Measurements from ENCODE around the gene GPRC5D. TPM values are rescaled to one million over a fixed set of nuclear protein-coding genes. Genes with fewer than 3 reads are reported as not detected.

Gene GPRC5D
- total and polyA plus RNA-seq, 9 donors, result 0.22 to 0.37 TPM; not detected in 7

GRCh38 chr12:12999959-13000615, 48.1 kb upstream of the GPRC5D start, which contains the start of gene HEBP1:
TSS of gene HEBP1 (minus strand) at chr12:13000265. CDS start at chr12:13000114, 151 bp downstream.
- peak; percentile 92 for TF ChIP-seq POLR2A (IDR thresholded peaks at IDR 0.05)
- TF ChIP-seq EP300 (IDR thresholded peaks at IDR 0.05), result no peak
- peak in 1 of 3 donors; percentile 13 for TF ChIP-seq CTCF (IDR thresholded peaks at IDR 0.05)
- no peaks in the 10 kb centered on the region for H3K9me3 ChIP-seq
- no peaks in the 10 kb centered on the region for H3K36me3 ChIP-seq
- H3K4me3 ChIP-seq, result peak within 1 kb of the TSS; percentile 62
- WGBS, 3 donors, result 0% methylated on average over 28 to 69 of the region's 69 CpGs
- peaks cover 9% of the 10 kb centered on the region for H3K4me1 ChIP-seq (ENCODE audit: insufficient read depth)
- H3K27me3 ChIP-seq, result no peaks in the 10 kb centered on the region
- DNase-seq, result peak; percentile 96 to 99 (median 98)
- H3K27ac ChIP-seq, result peak within 1 kb of the TSS; percentile 89 to 95
- intact Hi-C loops (cut with DNase I), result loop anchor here in 1 of 4 donors (10.0 kb wide), 3 partner anchors 205 to 1775 kb away; partner anchors contain the start of gene CDKN1B

- Histone ChIP-seq H3K27ac (peak overlapping the region; percentile 16 to 74), H3K4me3 (peak overlapping the region; percentile 62), H3K36me3 (no peaks in the 10 kb centered on the region), H3K9me3 (no peaks in the 10 kb centered on the region), H3K27me3 (no peaks in the 10 kb centered on the region), H3K4me1 (ENCODE audit: insufficient read depth) (peaks cover 9% of the 10 kb centered on the region)
- intact Hi-C loops (cut with DNase I), result loop anchor here in 1 of 4 donors (10.0 kb wide), 2 partner anchors 285 to 1775 kb away; partner anchors contain the start of gene CDKN1B
- DNase-seq, result peak in 1 of 5 donors; percentile 67
- TF ChIP-seq EP300 (IDR thresholded peaks at IDR 0.05) (no peak), CTCF (IDR thresholded peaks at IDR 0.05) (no peak), POLR2A (IDR thresholded peaks at IDR 0.05) (no peak)
- 1 to 3% (median 3%) methylated on average over 22 of the region's 22 CpGs for WGBS, 3 donors
Measured at GRCh38 chr12:12999271-12999958, 47.4 kb upstream of the GPRC5D start.

- Histone ChIP-seq H3K36me3 (no peaks in the 10 kb centered on the region), H3K4me1 (ENCODE audit: insufficient read depth) (peaks cover 9% of the 10 kb centered on the region), H3K9me3 (no peaks in the 10 kb centered on the region), H3K27ac (no peak overlapping the region), H3K27me3 (no peaks in the 10 kb centered on the region), H3K4me3 (no peak overlapping the region)
- TF ChIP-seq EP300 (IDR thresholded peaks at IDR 0.05) (no peak), POLR2A (IDR thresholded peaks at IDR 0.05) (no peak), CTCF (IDR thresholded peaks at IDR 0.05) (no peak)
- no peak for DNase-seq
- 76 to 87% (median 85%) methylated on average over 4 of the region's 4 CpGs for WGBS, 3 donors
- intact Hi-C loops (cut with DNase I), result loop anchor here in 1 of 4 donors (10.0 kb wide), 2 partner anchors 283 to 1777 kb away; partner anchors contain the start of gene CDKN1B
Measured at GRCh38 chr12:12998248-12998647, 46.3 kb upstream of the GPRC5D start.

- Histone ChIP-seq H3K36me3 (no peaks in the 10 kb centered on the region), H3K4me1 (ENCODE audit: insufficient read depth) (peaks cover 9% of the 10 kb centered on the region), H3K4me3 (no peak overlapping the region), H3K27ac (peak overlapping the region in 1 of 2 donors; percentile 10), H3K27me3 (no peaks in the 10 kb centered on the region), H3K9me3 (no peaks in the 10 kb centered on the region)
- no peak for DNase-seq
- intact Hi-C loops (cut with DNase I), result loop anchor here in 1 of 4 donors (10.0 kb wide), 2 partner anchors 283 to 1777 kb away; partner anchors contain the start of gene CDKN1B
- WGBS, 3 donors, result 46 to 100% (median 73%) methylated on average over 2 of the region's 2 CpGs
- no peak for TF ChIP-seq CTCF (IDR thresholded peaks at IDR 0.05)
- no peak for TF ChIP-seq POLR2A (IDR thresholded peaks at IDR 0.05)
- TF ChIP-seq EP300 (IDR thresholded peaks at IDR 0.05), result no peak
Measured at GRCh38 chr12:12997734-12998133, 45.8 kb upstream of the GPRC5D start.

Data from ovary (tissue), 9 donors.